RWPE1 (cell line): ENCODE results near the gene NCKAP5.

ENCODE experiments used
- CTCF ChIA-PET: fragments of 350-600 bp; sonication (Branson Sonifier 250); formaldehyde crosslinking; extraction: SDS; loops from one replicate; lab custom pipeline; 2021; lab: Yijun Ruan, JAX
- POLR2A ChIA-PET: fragments of 400-600 bp; formaldehyde crosslinking; extraction: SDS; loops from one replicate; lab custom pipeline; 2020; ENCODE audit warnings: antibody characterized with exemption; ENCODE audit not compliant: low non-redundant PET; lab: Yijun Ruan, JAX
- DNase-seq: peaks from one replicate; pipeline ENCODE4 v3.0.0; 2012; ENCODE audit warnings: low spot score
- H3K27ac ChIP-seq: fragments of 450-650 bp; 2 replicates; pipeline ENCODE4 v1.5.1; 2017
- TF ChIP-seq, protein P1 (sequence below): fragments of 450-650 bp; conservative IDR thresholded peaks from 2 replicates; pipeline ENCODE4 v1.5.1; 2017; ENCODE audit warnings: low read depth, mild to moderate bottlenecking

Gene NCKAP5

DNA sequence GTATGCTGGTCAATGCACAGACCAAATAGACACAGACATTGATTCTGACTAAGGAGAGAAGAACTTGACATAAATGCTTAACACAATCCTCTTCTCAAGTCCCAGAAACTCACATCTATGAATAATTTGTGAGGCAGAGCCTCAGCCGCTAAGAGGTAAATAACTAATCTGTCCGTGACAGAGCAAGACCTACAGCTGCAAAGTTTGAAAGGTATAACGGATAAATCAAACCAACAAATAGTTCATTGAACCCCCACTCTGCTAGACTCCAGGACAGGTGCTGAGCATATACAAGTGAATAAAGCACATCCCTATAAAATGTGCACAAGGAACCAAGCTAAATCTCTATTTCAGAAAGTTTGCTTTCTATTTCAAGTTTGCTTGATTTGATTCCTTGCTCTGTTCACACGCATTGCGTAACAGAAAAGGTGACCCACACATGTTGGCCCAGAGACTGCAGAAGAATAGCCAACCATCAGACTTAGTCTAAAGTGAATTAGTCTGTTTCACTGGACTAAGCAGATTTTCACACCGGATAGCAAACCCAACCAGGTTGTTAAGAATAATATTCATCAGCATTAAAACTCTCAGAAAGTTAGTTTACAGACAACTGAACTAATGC, 51.7 kb downstream of the NCKAP5 start:
- ChIA-PET POLR2A (no interaction called here), CTCF (interaction anchor here (0.9 kb wide), 1 partner anchor 12 kb away, joined by 3 read pairs; no protein-coding TSS in a partner anchor)
- no peak overlapping the region for H3K27ac ChIP-seq
- TF ChIP-seq, protein P1, sequence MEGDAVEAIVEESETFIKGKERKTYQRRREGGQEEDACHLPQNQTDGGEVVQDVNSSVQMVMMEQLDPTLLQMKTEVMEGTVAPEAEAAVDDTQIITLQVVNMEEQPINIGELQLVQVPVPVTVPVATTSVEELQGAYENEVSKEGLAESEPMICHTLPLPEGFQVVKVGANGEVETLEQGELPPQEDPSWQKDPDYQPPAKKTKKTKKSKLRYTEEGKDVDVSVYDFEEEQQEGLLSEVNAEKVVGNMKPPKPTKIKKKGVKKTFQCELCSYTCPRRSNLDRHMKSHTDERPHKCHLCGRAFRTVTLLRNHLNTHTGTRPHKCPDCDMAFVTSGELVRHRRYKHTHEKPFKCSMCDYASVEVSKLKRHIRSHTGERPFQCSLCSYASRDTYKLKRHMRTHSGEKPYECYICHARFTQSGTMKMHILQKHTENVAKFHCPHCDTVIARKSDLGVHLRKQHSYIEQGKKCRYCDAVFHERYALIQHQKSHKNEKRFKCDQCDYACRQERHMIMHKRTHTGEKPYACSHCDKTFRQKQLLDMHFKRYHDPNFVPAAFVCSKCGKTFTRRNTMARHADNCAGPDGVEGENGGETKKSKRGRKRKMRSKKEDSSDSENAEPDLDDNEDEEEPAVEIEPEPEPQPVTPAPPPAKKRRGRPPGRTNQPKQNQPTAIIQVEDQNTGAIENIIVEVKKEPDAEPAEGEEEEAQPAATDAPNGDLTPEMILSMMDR: no peak
- DNase-seq: no peak

DNA sequence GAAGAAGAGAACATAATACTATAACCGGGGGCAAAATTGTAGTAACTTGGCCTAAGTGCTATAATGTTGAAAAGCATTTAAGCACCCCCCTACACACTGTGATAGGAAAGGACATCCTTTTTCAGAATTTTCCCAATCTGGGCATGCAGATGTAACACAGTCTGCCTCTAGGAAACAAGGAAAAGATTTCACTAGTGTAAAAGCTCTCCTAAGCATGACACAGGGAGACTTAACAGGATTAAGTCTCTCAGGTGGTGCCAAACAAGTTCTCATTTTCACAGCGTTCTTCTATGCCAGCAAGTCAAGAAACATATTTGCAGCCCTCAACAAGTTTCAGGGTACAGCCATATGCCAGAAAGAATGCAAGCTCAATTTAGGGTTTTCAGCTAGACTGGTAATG, 53.0 kb downstream of the NCKAP5 start:
- TF ChIP-seq, protein P1: no peak
- ChIA-PET CTCF (no interaction called here), POLR2A (no interaction called here)
- DNase-seq: no peak
- H3K27ac ChIP-seq: no peak overlapping the region

DNA sequence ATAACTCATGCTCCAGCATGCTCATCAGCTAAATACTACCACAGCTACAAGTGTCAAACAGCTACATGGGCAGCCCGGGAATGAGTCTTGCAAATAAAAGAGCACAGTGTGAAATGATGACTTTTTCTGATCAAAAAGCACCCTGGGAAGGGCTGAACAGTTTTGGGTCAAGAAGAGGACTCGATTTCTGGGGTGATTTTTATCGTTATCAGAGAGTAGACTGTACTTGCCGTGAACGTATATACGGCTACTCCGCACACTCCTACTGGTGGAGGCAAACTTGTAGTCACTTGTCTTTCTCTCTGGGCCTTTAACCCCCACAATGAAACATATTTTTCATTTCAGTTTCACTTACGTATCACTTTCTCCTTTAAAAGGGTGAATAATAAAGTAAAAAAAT, 54.4 kb downstream of the NCKAP5 start:
- no peak overlapping the region for H3K27ac ChIP-seq
- TF ChIP-seq, protein P1: no peak
- CTCF ChIA-PET: interaction anchor here (0.6 kb wide), 1 partner anchor 1682 kb away, joined by 3 read pairs; no protein-coding TSS in a partner anchor
- POLR2A ChIA-PET: no interaction called here
- no peak for DNase-seq

DNA sequence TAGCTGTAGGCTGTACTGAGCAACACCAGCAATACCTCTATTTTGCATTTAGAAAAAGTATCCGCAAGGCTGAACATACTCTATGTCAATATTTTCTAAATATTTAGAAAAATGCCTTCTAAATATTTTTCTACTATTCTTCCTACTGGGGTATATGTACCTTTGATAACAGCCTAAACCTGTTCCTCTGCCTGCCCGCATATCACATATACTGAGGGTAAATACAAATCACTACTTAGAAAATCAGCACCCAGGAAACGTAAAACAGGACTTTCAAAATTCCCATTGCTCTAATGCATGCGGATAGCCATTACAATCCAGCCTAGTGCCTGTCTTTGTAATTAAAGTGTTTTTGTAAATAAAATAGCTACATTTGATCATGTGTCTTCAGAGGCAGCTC, 56.1 kb downstream of the NCKAP5 start:
- H3K27ac ChIP-seq: no peak overlapping the region
- TF ChIP-seq, protein P1: no peak
- POLR2A ChIA-PET: no interaction called here
- DNase-seq: no peak
- CTCF ChIA-PET: no interaction called here

DNA sequence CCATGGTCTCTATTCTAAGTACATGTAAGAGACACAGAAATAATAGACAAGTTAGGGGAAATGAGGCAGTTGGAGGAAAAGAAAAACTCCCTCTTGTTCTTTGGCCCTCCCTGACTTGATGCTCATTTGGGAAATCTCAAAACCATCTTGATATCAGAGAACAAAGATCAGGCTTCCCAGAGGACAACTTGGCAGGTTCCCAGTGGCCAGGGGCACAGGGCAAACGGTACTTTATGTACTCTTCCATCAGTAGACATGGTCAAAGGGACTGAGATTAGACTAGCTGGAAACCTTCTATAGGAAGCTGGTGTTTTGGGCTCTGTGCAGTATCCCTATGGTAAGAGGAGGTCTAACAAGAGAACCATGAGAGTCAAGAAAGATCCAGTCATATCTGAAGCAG, 56.6 kb downstream of the NCKAP5 start:
- POLR2A ChIA-PET: no interaction called here
- H3K27ac ChIP-seq: no peak overlapping the region
- no peak for DNase-seq
- TF ChIP-seq, protein P1: no peak
- CTCF ChIA-PET: interaction anchor here (0.9 kb wide), 1 partner anchor 8 kb away, joined by 3 read pairs; no protein-coding TSS in a partner anchor

DNA sequence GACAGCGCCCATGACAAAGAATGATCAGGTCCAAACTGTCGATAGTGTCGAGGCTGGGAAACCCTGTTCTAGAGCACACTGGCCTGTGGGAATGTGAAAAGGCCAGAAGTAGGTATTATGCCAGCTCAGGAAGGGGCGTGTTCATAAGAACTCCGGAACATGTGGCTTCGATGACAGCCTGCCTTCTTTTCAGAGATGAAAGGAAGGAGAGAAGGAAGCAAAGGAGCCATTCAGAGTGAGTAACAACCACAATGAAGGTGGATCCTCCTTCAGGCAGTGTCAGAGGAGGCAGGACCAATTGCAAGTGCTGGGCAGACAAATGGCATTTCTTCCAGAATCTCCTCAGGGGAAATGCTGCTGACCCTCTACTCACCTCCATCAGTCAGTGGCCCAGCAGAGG, 58.5 kb downstream of the NCKAP5 start:
- no peak for DNase-seq
- TF ChIP-seq, protein P1: no peak
- ChIA-PET CTCF (interaction anchor here (0.5 to 0.6 kb wide), 4 partner anchors 10 to 949 kb away, joined by 3 to 10 read pairs (median 4); no protein-coding TSS in a partner anchor), POLR2A (no interaction called here)
- no peak overlapping the region for H3K27ac ChIP-seq
